IPS-18a (cell line): ENCODE measurements around the gene ZNF516.

Experiments
- H3K27ac ChIP-seq: one replicate; pipeline ENCODE4 v1.5.1; 2013; ENCODE audit warnings: low read length
- H3K27me3 ChIP-seq: one replicate; pipeline ENCODE4 v1.6.1; 2013; ENCODE audit warnings: mild to moderate bottlenecking, low read length; ENCODE audit not compliant: control insufficient read depth, insufficient read depth
- H3K36me3 ChIP-seq: one replicate; pipeline ENCODE4 v1.6.1; 2013; ENCODE audit warnings: low read depth, low read length; ENCODE audit not compliant: control insufficient read depth
- H3K4me1 ChIP-seq: one replicate; pipeline ENCODE4 v1.6.1; 2013; ENCODE audit warnings: low read depth, low read length; ENCODE audit not compliant: control insufficient read depth
- H3K4me3 ChIP-seq: one replicate; pipeline ENCODE4 v1.5.1; 2013; ENCODE audit warnings: low read length
- H3K9ac ChIP-seq: one replicate; pipeline ENCODE4 v1.6.1; 2013; ENCODE audit warnings: mild to moderate bottlenecking, low read length, moderate library complexity
- H3K9me3 ChIP-seq: one replicate; pipeline ENCODE4 v1.6.1; 2013; ENCODE audit warnings: low read depth, low read length; ENCODE audit not compliant: control insufficient read depth

Gene ZNF516

DNA sequence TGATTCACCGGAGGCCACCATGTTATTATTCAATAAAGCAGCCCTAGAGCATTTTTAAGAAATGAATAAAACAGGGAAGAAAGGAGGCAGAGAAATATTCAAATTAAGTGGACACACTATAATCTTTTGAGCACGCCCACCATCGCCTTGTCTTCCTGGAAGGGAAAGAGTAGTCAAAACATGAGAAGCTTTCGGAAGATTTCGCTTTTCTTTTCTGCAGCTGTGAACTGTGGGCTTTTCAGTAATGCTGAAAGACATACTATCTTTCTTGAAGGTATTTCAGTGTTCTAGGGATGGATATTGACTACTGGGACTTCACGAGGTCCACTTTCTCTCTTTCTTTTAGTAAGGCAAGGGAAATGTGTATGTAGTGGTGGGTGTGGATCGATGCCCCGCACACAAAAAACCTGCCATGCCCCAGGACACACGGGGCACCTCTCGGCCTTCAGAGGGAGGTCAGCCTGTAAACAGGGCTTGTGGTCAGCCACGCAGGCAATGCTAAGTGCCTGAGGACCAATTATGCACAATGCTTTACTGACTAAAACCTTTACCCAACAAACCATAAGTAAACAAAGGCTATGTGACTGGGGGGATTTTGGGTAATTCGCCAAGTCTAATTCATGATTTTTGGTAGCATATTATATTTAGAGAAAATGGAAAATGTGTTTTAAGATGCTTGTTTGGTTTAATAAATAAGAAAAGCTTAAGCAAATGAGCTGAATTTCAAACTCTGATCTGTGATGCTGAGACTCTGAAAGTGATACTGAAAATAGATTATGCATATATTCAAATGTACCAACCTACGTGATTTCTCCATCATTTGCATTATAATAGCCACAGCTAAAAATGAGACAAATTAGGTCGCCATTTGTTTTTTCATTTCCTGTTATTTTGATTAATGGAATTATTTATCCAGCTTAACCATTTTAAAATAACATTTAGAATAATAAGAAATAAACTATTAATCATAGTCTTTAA, 130.5 kb downstream of the ZNF516 start:
- Histone ChIP-seq H3K27ac (no peak overlapping the region), H3K36me3 (no peaks in the 10 kb centered on the region), H3K27me3 (no peaks in the 10 kb centered on the region), H3K4me1 (peaks cover 12% of the 10 kb centered on the region), H3K9me3 (no peaks in the 10 kb centered on the region), H3K9ac (no peak overlapping the region), H3K4me3 (no peak overlapping the region)

GRCh38 chr18:76363436-76364120, 131.5 kb downstream of the ZNF516 start:
- no peak overlapping the region for H3K27ac ChIP-seq
- H3K27me3 ChIP-seq = no peaks in the 10 kb centered on the region

DNA sequence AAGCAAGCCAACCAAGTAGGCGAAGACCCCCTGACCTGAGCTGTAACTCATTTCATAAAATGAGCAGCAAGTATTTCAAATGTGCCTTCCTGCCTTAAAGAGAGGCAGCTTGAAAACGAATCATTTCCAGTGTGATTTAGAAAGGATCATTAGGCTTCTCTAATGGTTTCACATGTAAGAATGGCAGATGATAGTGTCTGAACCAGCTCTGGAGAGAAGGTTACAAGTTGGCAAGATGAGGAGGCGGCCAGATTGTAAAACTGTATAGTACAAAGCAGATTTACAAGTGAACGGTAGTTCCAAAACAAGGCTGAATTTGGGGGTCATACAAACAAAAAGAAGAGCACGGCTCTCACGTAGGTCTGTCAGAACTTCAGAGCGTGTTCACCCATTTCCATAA, 132.4 kb downstream of the ZNF516 start:
- no peak overlapping the region for H3K4me3 ChIP-seq
- no peak overlapping the region for H3K27ac ChIP-seq
- H3K27me3 ChIP-seq = no peaks in the 10 kb centered on the region
- no peak overlapping the region for H3K9ac ChIP-seq
- H3K36me3 ChIP-seq = no peaks in the 10 kb centered on the region
- H3K9me3 ChIP-seq = no peaks in the 10 kb centered on the region
- peaks cover 5% of the 10 kb centered on the region for H3K4me1 ChIP-seq

More at GRCh38 chr18:76363436-76364120, 131.5 kb downstream of the ZNF516 start:
- H3K4me1 ChIP-seq = peaks cover 12% of the 10 kb centered on the region
- no peaks in the 10 kb centered on the region for H3K36me3 ChIP-seq
- H3K9ac ChIP-seq = no peak overlapping the region
- no peaks in the 10 kb centered on the region for H3K9me3 ChIP-seq
- no peak overlapping the region for H3K4me3 ChIP-seq

DNA sequence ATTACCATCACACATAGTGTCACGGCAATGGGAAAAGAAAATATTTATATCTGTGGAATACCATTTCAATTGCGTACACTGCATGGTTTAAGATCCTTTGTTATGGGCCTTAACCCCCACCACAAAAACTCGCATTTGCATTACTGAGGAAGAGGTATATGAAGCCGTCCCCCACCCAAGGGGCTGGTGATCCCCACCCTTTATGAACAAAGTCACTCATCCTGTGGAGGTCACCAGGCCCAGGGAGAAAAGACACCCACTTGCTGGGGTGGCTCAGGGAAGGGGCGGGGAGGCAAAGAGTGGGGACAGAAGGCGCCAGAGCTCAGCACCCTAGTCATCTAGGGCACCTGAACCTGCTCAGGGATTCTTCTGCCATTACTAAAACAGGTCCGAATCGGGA, 133.8 kb downstream of the ZNF516 start:
- Histone ChIP-seq H3K36me3 (no peaks in the 10 kb centered on the region), H3K9ac (no peak overlapping the region), H3K4me3 (no peak overlapping the region), H3K27ac (no peak overlapping the region), H3K27me3 (no peaks in the 10 kb centered on the region), H3K9me3 (no peaks in the 10 kb centered on the region), H3K4me1 (peaks cover 5% of the 10 kb centered on the region)

DNA sequence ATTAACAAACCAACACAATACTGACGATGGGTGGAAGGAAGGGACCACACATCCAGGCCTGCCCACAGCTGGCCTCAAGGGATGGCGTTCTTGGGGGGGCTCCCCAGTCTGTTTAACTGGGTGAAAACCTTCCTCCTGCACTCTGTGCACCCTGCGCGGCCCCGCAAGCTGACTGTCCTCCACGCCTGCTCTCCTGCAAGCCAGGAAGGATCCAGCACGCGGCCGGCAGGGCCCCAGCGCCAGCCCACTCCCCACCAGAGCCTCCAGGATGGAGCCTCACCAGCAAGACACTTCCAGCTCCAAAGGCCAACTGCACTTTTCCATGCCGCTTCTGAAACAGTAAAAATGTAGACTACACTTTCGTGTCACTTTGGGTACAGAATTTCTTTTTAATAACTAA, 135.1 kb downstream of the ZNF516 start:
- Histone ChIP-seq H3K9me3 (no peaks in the 10 kb centered on the region), H3K4me1 (peaks cover 5% of the 10 kb centered on the region), H3K4me3 (no peak overlapping the region), H3K9ac (no peak overlapping the region), H3K27ac (no peak overlapping the region), H3K27me3 (no peaks in the 10 kb centered on the region), H3K36me3 (no peaks in the 10 kb centered on the region)

DNA sequence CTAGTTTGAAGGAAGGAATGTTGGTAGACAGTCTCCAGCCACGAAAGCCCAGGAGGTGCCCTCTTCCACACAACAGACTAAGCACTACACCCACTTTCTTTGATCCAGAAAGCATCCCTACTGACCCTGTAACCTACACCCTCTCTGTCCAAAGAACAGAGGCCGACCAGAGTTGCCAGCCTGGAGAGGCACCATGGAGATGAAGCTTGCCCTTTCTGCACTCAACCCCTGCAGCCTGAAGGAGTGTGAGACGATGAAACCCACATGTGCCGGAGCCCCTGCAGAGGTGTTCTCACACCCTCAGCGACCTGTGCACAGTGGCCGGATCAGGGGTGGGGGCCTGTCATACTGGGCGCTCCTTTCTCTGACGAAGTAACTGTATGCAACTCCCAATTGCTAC, 136.3 kb downstream of the ZNF516 start:
- Histone ChIP-seq H3K9ac (no peak overlapping the region), H3K4me3 (no peak overlapping the region), H3K4me1 (peaks cover 5% of the 10 kb centered on the region), H3K9me3 (no peaks in the 10 kb centered on the region), H3K27me3 (no peaks in the 10 kb centered on the region), H3K36me3 (no peaks in the 10 kb centered on the region), H3K27ac (no peak overlapping the region)

GRCh38 chr18:76357585-76358260, 137.3 kb downstream of the ZNF516 start:
- peaks cover 5% of the 10 kb centered on the region for H3K4me1 ChIP-seq
- H3K27ac ChIP-seq = no peak overlapping the region
- H3K36me3 ChIP-seq = no peaks in the 10 kb centered on the region
- no peak overlapping the region for H3K4me3 ChIP-seq
- no peaks in the 10 kb centered on the region for H3K9me3 ChIP-seq
- no peak overlapping the region for H3K9ac ChIP-seq
- H3K27me3 ChIP-seq = no peaks in the 10 kb centered on the region

- Histone ChIP-seq H3K4me1 (peaks cover 5% of the 10 kb centered on the region), H3K36me3 (no peaks in the 10 kb centered on the region), H3K27ac (no peak overlapping the region), H3K9me3 (no peaks in the 10 kb centered on the region), H3K4me3 (no peak overlapping the region), H3K27me3 (no peaks in the 10 kb centered on the region), H3K9ac (no peak overlapping the region)
Measured at GRCh38 chr18:76357174-76357573, 137.9 kb downstream of the ZNF516 start.

DNA sequence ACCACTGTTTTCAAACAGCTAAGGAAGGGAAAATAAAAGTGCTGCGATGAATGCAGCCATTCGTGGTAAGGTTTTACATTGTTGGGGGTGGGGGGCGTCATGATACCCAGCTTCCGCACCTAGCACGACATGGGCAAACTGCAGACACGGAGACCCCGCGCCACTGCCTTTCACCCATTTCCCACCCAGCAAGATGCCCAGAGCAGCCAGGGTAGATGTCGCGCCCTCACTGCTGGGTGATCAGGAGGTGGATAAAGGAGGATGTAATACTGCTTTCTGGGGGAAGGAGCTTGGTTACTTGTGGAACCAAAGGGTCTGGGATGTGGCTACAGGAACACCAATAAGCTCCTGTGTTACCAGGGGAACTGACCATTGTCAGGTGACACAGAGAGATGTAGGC, 138.4 kb downstream of the ZNF516 start:
- H3K4me3 ChIP-seq = no peak overlapping the region
- H3K4me1 ChIP-seq = peaks cover 3% of the 10 kb centered on the region
- no peak overlapping the region for H3K27ac ChIP-seq

GRCh38 chr18:76354348-76354747, 140.7 kb downstream of the ZNF516 start:
- Histone ChIP-seq H3K9me3 (no peaks in the 10 kb centered on the region), H3K9ac (no peak overlapping the region), H3K27ac (no peak overlapping the region), H3K4me3 (no peak overlapping the region), H3K27me3 (no peaks in the 10 kb centered on the region), H3K4me1 (no peaks in the 10 kb centered on the region), H3K36me3 (no peaks in the 10 kb centered on the region)

More for the DNA sequence above, 138.4 kb downstream of the ZNF516 start:
- Histone ChIP-seq H3K9ac (no peak overlapping the region), H3K36me3 (no peaks in the 10 kb centered on the region), H3K9me3 (no peaks in the 10 kb centered on the region), H3K27me3 (no peaks in the 10 kb centered on the region)

DNA sequence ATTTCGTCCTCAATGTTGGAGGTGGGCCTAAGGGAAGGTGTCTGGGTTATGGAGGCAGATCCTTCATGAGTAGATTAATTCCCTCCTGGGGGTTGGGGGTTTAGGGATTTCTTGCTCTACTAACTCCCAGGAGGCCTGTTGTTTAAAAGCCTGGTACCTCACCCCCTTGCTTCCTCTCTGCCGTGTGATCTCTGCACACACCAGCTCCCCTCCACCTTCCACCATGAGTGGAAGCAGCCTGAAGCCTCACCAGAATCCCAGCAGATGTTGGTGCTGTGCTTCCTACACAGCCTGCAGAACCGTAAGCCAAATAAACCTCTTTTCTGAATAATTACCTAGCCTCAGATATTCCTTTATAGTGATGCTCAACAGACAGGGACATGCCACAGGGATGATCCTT, 141.5 kb downstream of the ZNF516 start:
- Histone ChIP-seq H3K9ac (no peak overlapping the region), H3K4me1 (no peaks in the 10 kb centered on the region), H3K36me3 (no peaks in the 10 kb centered on the region), H3K4me3 (no peak overlapping the region), H3K27ac (no peak overlapping the region), H3K27me3 (no peaks in the 10 kb centered on the region), H3K9me3 (no peaks in the 10 kb centered on the region)
